ENCODE measurements around the gene PRPF6. TPM values are rescaled to one million over a fixed set of nuclear protein-coding genes. Genes with fewer than 3 reads are reported as not detected.

PRPF6 gene
- polyA plus RNA-seq, 3 donors = 89.5 to 94.8 (median 89.9) TPM

- DNase-seq (ENCODE audit: low read depth in 3 of 3, low spot score in 2 of 3) = no peak
Measured at GRCh38 chr20:63945921-63946920, 34.7 kb upstream of the PRPF6 start.

- DNase-seq (ENCODE audit: low read depth in 3 of 3, low spot score in 2 of 3) = no peak
Measured at GRCh38 chr20:63946986-63947637, 33.8 kb upstream of the PRPF6 start.

GRCh38 chr20:63947638-63948456 lies 33.1 kb upstream of the PRPF6 start:
- no peak for DNase-seq (ENCODE audit: low read depth in 3 of 3, low spot score in 2 of 3)

- DNase-seq (ENCODE audit: low read depth in 3 of 3, low spot score in 2 of 3) = no peak
Measured at GRCh38 chr20:63950701-63951397, 30.1 kb upstream of the PRPF6 start.

GRCh38 chr20:63951398-63952209 lies 29.3 kb upstream of the PRPF6 start:
- DNase-seq (ENCODE audit: low read depth in 3 of 3, low spot score in 2 of 3) = no peak

- no peak for DNase-seq (ENCODE audit: low read depth in 3 of 3, low spot score in 2 of 3)
Measured at GRCh38 chr20:63952210-63952535, 28.8 kb upstream of the PRPF6 start.

GRCh38 chr20:63952769-63953168 lies 28.2 kb upstream of the PRPF6 start:
- DNase-seq (ENCODE audit: low read depth in 3 of 3, low spot score in 2 of 3) = no peak

GRCh38 chr20:63953764-63954429 lies 27.0 kb upstream of the PRPF6 start:
- DNase-seq (ENCODE audit: low read depth in 3 of 3, low spot score in 2 of 3) = no peak

GRCh38 chr20:63955281-63955826 lies 25.6 kb upstream of the PRPF6 start:
- DNase-seq (ENCODE audit: low read depth in 3 of 3, low spot score in 2 of 3) = no peak

GRCh38 chr20:63955827-63956663 lies 24.9 kb upstream of the PRPF6 start, which contains the start of gene UCKL1:
TSS of gene UCKL1 (minus strand) at chr20:63956416. CDS start at chr20:63956372, 44 bp downstream.
- DNase-seq (ENCODE audit: low read depth in 3 of 3, low spot score in 2 of 3) = peak in 1 of 3 donors; percentile 75

GRCh38 chr20:63956664-63957003 lies 24.3 kb upstream of the PRPF6 start:
- DNase-seq (ENCODE audit: low read depth in 3 of 3, low spot score in 2 of 3) = no peak

GRCh38 chr20:63957004-63957689 lies 23.8 kb upstream of the PRPF6 start:
- DNase-seq (ENCODE audit: low read depth in 3 of 3, low spot score in 2 of 3) = no peak

GRCh38 chr20:63957690-63958441 lies 23.1 kb upstream of the PRPF6 start:
- DNase-seq (ENCODE audit: low read depth in 3 of 3, low spot score in 2 of 3) = no peak

- no peak for DNase-seq (ENCODE audit: low read depth in 3 of 3, low spot score in 2 of 3)
Measured at GRCh38 chr20:63958471-63958870, 22.5 kb upstream of the PRPF6 start.

GRCh38 chr20:63958964-63959698 lies 21.8 kb upstream of the PRPF6 start:
- no peak for DNase-seq (ENCODE audit: low read depth in 3 of 3, low spot score in 2 of 3)

- no peak for DNase-seq (ENCODE audit: low read depth in 3 of 3, low spot score in 2 of 3)
Measured at GRCh38 chr20:63959699-63960075, 21.2 kb upstream of the PRPF6 start.
